Lower leg skin (tissue), 4 donors: Measurements from ENCODE around the gene LHX1. TPM values are rescaled to one million over a fixed set of nuclear protein-coding genes. Genes with fewer than 3 reads are reported as not detected.

Source experiments
- DNase-seq, 2 donors: peaks; one replicate each; pipeline ENCODE4 v3.0.0-alpha.2; 2019; ENCODE audit warnings: low spot score in 2 of 2
- H3K4me3 ChIP-seq: fragments of 200-600 bp; sonication (generic); 2 replicates; pipeline ENCODE4 v1.5.1; 2017; ENCODE audit warnings: mild to moderate bottlenecking, low read depth; ENCODE audit not compliant: poor library complexity, severe bottlenecking
- POLR2A ChIP-seq, 2 donors: fragments of 450-650 bp; IDR thresholded peaks; one replicate each; pipeline ENCODE4 v1.6.1; 2016 to 2017; ENCODE audit warnings: antibody characterized with exemption in 2 of 2, mild to moderate bottlenecking in 1 of 2, moderate library complexity in 1 of 2
- WGBS, 2 donors: methylation state at CpG; one replicate each; pipeline ENCODE4 v1.1.5; 2018; 5-methylcytosine and 5-hydroxymethylcytosine counted together
- intact Hi-C: fragments of 100-400 bp; cut with DNase I; formaldehyde crosslinking; loops from one replicate; pipeline ENCODE4 v1.15.0; 2023; ENCODE audit warnings: low total_unique reads
- total RNA-seq, 4 donors: library from RNA; depleted of rRNA; stranded (reverse); fragments of >200 nt; gene quantifications; one replicate each; pipeline ENCODE4 v1.1.0, GENCODE V29; 2016
- TF ChIP-seq, protein P1 (sequence below), 3 donors: fragments of 450-650 bp; IDR thresholded peaks; one replicate each; pipeline ENCODE4 v1.5.1; 2016; ENCODE audit warnings: antibody characterized with exemption in 3 of 3, mild to moderate bottlenecking in 3 of 3, moderate library complexity in 2 of 3

The LHX1 gene
- total RNA-seq, 4 donors from 2014 or later: not detected

DNA sequence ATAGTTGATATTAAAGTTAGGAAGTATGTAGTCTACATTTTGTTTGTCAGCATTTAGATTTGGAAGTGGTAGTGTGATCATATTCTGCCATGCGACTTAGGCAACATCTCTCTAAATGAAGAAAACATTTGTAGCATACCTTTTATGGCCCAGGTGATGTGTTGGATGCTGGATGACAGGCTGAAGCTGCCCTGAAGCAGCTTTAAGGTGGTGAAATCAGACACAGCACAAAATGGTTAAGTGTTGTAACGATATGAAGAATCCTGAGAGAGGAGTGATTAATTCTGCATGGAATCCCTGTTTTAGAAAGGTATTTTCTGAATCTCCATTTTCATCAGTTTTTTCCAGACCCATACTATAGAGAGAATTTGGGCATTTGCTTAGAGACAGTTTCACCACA, 39.8 kb downstream of the LHX1 start:
- H3K4me3 ChIP-seq: no peak overlapping the region
- no peak for DNase-seq
- WGBS, 2 donors: 79 to 85% methylated on average over 2 of the region's 2 CpGs
- no peak for TF ChIP-seq POLR2A (IDR thresholded peaks at IDR 0.05)
- TF ChIP-seq, protein P1, sequence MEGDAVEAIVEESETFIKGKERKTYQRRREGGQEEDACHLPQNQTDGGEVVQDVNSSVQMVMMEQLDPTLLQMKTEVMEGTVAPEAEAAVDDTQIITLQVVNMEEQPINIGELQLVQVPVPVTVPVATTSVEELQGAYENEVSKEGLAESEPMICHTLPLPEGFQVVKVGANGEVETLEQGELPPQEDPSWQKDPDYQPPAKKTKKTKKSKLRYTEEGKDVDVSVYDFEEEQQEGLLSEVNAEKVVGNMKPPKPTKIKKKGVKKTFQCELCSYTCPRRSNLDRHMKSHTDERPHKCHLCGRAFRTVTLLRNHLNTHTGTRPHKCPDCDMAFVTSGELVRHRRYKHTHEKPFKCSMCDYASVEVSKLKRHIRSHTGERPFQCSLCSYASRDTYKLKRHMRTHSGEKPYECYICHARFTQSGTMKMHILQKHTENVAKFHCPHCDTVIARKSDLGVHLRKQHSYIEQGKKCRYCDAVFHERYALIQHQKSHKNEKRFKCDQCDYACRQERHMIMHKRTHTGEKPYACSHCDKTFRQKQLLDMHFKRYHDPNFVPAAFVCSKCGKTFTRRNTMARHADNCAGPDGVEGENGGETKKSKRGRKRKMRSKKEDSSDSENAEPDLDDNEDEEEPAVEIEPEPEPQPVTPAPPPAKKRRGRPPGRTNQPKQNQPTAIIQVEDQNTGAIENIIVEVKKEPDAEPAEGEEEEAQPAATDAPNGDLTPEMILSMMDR (IDR thresholded peaks at IDR 0.05): no peak
- intact Hi-C loops: no loop called here

DNA sequence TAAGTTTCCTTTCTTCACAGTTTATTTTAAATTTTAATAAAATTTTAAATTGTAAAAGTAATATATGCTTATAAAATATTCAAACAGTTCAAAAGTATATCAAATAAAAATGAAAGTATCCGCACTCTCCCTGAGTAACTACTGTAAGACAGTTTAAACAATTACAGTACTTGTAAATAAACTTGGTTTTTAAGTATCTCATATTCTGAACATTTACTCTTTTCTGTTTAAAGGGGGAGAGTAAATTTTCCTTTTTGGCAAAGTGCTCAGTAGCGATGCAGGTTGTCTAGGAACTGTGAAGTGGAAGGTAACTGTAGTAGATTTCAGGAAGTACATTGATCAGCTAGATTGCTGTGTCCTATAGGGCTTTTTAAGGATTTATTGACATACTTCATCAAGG, 40.3 kb downstream of the LHX1 start:
- TF ChIP-seq, protein P1 (IDR thresholded peaks at IDR 0.05): no peak
- no peak overlapping the region for H3K4me3 ChIP-seq
- no peak for DNase-seq
- intact Hi-C loops: no loop called here
- WGBS, 2 donors: 98 to 99% methylated on average over 2 of the region's 2 CpGs

DNA sequence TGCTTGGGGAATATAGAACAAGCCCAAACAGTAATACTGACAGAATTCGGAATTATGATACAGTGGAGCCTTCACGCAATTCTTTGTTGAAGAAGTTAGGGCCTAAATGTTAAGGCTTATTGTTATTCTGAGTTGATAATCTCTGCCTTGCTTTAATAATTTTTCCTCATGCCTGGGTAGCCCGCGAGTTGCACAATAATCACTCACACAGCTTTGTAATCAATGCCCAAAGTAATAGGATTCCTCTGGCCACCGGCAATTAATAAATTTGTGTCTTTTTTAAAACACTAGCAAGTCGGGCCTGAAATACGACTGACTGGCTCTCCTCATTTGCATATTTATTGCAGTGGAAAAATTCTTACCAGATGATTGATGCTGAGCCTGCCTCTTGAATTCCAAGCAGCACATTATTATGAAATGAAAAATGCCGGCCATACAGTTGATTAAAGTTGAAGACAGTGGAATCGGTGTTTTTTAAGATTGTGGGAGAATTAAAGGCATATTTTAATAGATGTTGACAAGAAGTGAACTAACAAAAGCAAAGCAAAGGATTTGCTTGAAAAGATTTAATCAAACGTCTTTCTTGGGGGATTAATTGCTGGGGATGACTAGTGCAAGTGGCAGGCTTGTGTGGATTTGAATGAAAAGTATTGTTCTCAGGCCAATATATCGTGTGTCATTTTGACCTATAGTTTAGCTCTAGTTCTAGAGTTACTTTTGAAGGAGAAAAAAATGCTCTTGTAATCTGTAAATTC, 41.7 kb downstream of the LHX1 start:
- TF ChIP-seq, protein P1 (IDR thresholded peaks at IDR 0.05): no peak
- no peak for TF ChIP-seq POLR2A (IDR thresholded peaks at IDR 0.05)
- 53% methylated on average over 11 of the region's 11 CpGs for WGBS, 2 donors
- intact Hi-C loops: no loop called here
- no peak overlapping the region for H3K4me3 ChIP-seq
- no peak for DNase-seq

DNA sequence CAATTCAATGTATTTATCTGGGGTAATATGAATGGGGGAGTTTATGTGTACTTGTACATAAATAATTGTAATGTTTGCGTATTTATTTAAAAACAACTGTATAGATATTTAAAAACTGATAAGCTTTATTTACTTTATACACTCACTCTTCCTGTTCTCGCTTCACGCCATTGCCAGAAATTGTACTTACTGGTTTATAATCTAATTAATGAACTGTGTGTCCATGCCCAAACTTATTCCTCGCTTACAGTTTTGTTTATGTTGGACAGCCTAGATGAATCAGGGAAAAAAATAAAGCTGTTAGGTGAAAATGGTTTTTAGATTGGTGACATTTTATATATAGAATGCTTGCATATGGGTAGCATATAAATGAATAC, 42.3 kb downstream of the LHX1 start:
- intact Hi-C loops: no loop called here
- no peak for DNase-seq
- TF ChIP-seq POLR2A (IDR thresholded peaks at IDR 0.05): no peak
- TF ChIP-seq, protein P1 (IDR thresholded peaks at IDR 0.05): no peak
- 71 to 79% methylated on average over 4 of the region's 4 CpGs for WGBS, 2 donors
- H3K4me3 ChIP-seq: no peak overlapping the region

DNA sequence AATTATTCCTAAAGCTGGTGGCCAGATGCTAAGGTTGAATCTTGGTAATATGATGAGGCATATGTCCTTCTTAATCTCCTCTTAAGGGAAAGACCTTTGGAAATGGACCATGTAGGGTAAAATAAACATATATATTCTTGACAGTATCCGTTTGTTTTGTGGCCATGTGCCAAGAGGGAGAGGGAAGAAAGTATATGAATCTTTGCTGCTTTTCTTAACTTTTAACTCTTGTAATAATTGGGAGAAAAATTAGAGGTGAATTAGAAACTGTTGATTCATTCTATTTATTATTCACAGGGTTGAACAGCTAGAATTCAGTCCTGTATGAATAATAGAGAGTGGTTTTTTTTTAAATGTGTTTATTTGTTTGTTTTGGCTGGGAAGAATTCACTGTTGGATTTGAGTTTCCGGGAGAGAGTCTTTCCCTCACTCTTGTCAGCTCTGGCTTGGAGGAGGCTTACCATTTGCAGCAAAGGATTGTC, 43.0 kb downstream of the LHX1 start:
- no peak overlapping the region for H3K4me3 ChIP-seq
- intact Hi-C loops: no loop called here
- whole genome bisulfite sequencing, 2 donors: 34 to 36% methylated on average over 2 of the region's 2 CpGs
- TF ChIP-seq, protein P1 (IDR thresholded peaks at IDR 0.05): no peak
- TF ChIP-seq POLR2A (IDR thresholded peaks at IDR 0.05): no peak
- DNase-seq: no peak

DNA sequence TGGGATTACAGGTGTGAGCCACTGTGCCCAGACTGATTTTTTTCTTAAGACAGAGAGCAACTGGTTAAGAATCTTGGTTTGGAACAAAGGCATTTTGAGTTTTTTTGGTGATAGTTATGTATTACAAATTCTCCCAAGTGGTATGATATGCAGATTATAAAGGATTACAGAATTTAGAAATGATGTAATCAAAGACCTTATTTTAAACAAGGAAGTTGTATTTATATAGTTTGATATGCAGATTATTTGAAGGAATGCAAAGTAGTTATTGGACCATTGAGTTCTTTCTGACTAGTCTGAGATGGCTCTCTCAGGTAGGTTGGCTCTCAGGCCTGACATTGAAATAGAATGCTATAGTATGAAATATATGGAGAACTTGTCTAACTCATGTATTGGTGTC, 46.3 kb downstream of the LHX1 start:
- no peak overlapping the region for H3K4me3 ChIP-seq
- DNase-seq: no peak
- intact Hi-C loops: no loop called here
- TF ChIP-seq, protein P1 (IDR thresholded peaks at IDR 0.05): no peak
- TF ChIP-seq POLR2A (IDR thresholded peaks at IDR 0.05): no peak
